SIG-M5 treated with dmso at 0.1 percent for 504 hours (cell line): Measurements from ENCODE around the gene CAPN8.

Experiments used
- DNase-seq: peaks from one replicate; lab custom pipeline; 2025; ENCODE audit not compliant: unreplicated experiment; lab: John Stamatoyannopoulos, UW

The CAPN8 gene

DNA sequence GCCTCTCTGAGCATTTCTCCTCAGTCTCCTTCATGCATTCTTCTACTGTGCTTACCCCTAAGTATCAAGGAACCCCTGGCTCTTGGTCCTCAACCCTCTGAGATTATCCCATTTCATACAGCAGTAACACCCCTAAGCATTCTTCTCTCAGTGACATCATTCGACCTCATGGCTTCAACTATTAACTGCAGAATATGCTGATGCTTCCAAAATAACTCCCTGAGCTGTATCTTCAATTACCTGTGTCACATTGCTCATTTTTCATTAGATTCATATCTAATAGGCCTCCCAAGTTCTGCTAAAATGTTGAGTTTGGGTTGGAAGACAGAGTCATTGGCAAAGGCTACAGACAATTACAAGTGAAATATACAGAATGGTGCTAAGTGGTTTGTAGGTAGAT is 7.5 kb downstream of the CAPN8 start:
- no peak for DNase-seq

DNA sequence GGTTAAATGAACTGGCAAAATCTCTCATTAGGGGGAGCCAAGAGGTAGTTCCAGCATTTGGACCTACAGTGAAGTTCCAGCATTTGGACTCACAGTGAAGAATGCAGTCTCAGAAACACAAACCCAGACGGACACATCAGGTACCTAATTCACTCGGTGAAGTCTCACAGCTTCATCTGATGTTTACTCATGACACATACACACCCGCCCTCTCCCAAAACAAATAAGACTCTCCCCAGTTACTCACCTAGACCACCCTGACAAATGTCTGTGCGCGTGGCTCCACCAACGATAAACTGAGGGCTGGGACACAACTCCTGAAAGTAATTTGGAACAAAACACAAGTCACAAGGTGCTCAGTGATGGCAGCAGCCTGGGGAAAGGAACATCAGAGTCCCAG is 11.4 kb downstream of the CAPN8 start:
- DNase-seq, result no peak

DNA sequence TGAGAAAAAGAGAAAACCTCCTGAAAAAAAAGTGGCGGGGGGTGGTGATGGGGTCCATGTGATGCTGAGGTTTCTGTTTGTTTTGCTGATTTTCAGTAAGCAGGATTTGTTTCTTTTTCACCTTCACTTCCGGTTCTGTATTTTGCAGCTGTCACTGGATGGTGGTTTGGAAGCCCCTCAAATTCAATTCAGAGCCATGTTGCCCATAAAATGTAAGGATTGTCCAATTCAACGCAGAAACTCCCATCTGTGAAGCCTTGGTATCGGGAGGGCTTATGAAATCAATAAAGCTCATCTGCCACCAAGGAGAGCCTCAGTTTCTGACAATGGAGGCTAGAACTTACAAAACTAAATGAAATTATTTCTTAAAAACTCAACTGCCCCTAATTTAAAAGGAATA is 12.1 kb downstream of the CAPN8 start:
- no peak for DNase-seq

DNA sequence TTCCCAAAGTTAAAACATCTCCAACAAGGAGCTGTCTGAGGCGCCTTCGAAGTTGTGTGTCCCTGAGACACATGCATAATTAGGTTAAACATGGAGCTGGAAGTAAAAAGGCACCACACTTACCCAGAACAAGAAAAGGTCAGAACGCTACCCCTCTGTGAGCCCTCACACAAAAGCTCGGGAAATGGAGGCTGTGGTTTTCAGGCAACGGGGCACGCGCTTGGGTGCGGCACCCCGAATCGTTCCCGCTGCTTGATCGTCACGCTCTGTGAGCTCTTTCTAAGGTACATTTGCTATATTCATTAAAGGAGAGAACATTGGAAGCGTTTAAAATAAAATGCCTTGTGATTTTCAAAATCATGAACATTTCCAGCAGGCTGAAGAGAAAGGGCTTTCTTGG is 12.5 kb downstream of the CAPN8 start:
- no peak for DNase-seq

DNA sequence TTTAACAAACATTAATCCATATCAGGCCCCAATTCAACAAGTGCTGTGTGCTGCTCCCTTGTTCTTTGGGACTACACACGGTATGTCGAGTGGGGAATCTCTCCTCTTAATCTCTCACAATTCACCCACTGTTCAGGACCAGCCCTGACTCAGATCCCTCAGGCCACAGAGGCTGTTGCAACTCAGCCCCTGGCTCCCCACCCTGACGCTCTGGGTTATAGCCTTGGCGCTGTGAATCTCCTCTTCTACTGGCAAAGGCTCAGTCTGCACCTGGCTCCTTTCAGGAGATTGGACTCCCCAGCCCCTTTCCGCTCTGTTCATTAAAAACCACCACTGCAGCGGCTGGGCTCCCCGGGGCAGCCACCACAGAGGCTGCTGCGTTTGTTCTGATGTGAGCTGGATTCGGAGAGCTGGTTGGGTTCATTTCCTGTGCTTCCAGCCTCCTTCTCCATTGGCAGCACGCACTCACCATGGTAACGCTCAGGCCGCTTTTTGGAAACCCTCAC is 13.0 kb downstream of the CAPN8 start:
- no peak for DNase-seq

DNA sequence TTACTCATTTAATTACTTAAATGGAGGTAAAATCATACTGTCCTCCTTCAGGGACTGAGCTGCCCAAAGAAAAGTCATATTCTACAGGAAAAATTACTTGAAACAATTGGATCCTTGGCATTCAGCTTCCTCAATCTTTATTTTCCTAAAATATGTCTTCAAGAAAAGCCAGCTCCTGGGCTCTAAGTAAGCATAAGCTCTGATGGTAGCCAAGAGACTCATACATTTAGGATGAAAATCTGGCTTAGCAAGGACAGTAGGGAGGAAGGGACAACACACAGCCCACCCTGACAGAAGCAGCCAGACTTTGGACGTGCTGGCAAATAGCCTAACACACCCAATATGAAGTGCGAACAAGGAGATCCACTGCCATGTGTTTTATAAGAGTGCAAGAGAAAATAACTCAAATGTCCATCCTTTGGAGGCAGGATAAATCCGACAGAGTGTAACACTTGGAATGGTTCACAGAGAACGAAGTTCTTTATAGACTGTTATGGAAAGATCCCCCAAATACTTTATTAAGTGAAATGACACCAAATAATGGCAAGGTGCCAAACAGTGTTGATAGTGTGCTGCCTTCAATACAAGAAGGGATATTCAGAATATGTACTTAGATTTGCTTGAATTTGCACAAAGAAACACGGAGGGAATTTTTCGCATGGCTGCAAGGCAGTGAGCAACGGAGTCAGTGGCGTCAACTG is 14.1 kb downstream of the CAPN8 start:
- DNase-seq, result no peak

DNA sequence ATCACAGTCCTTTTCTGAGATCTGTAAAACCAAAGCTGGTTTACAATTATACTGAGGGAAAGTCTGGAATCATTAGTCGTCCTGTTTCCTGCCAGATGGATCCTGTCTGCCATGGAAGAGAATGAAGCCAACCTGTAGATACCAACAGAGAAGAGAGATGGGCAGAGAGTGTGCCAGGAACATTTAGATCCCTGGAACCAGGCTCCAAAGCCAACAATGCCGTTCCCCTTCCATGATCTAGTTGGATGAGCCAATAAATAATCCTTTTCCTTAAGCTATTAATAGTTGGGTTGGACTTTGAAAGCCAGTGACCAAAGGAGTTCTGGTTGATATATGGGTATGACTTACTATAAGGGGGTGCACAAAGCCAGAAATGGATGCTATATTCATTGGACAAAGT is 15.0 kb downstream of the CAPN8 start:
- no peak for DNase-seq

DNA sequence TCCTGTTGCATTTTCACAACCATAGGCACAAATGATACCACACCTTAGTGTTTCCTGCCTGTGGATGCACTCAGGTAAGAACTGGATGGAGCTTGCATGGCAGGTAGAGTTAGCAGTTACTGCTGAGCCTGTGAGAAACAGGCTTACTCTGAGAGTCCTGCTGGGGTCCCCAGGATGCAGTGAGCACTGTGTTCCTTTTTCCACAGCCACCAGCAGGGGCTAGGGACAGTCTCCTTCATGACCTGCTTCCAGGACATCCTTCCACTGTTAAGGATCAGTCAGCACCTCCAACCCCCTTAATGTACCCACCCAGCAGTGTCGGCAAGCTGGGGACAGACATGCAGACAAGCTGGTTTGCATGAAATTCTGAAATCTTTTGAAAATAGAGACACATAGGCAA is 16.3 kb downstream of the CAPN8 start:
- no peak for DNase-seq

DNA sequence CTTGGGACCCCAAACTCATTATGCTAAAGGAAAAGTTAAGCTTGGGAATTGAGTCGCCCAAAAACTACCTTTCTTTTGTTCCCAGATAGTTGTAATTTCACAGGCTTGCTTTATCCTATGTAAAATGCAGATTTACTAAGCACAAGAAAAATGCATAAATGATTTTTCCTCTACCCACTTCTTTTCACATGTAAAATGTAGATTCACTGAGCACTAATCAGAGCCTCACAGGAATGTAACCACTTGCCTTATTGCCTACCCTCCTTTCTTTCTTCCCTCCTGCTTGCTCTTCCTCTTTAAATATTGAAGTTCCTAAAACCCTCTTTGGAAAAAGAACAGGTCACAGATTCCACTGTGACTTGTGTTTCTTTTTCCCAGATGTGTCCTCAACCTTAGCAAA is 18.3 kb downstream of the CAPN8 start:
- no peak for DNase-seq

DNA sequence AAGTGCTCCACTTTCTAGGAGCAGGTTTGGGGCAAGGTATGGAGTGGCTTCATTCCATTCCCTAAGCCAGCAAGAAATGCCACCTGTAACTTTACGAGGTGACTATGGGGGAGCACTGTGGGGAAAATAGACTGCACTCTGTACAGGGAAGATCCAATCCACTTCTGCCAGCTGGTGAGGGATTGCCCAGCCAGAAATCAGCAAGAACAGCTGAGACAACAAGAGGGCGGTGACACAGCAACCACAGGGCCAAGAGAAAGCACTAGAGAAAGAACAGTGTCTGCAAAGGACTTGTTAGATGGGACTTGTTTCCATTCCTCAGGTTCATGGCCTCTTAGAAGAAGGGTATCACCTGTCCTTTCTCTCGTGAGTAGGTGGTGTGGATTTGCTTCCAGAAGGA is 19.6 kb downstream of the CAPN8 start:
- no peak for DNase-seq

DNA sequence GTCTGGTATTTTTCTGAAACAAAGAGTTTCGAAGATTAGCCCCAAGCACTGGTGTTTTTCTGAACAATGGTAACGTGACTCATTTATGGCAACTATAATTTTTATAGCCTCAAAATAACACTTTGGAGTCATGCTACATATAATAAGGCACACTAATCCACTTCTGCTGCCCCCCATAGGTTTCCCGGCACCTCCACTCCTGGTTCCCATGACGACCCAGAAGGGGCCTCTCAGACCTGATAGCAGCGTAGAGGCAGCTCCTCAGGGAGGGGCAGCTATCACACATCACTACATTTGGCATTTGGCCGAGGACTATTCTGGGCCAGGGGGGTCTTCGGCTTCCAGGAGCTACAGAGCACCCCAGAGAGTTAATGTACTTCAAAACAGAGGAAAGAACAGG is 23.3 kb downstream of the CAPN8 start:
- no peak for DNase-seq

DNA sequence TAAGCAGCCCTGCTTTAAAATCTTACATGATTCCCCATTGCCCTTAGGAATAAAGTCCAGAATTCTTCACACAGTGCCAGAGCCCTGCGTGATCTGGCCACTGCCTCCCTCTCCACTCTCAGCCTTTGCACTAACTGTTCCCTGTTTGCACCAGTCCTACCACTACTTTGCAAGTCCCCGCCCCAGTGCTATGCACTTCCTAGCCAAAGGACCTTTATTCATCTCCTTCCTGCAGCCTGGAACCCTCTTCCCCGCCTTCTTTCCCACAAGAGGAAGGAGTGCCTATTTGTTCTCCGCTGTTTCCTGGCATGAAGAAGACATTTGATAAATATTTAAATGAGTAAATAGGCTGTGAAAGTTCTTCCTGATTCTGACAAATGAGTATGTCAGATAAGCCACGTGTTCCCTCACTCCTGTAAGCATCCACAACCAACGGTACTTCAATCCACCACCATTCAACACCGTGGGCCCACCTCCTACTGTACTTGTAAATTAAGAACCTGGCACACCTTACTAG is 23.9 kb downstream of the CAPN8 start:
- DNase-seq, result no peak

DNA sequence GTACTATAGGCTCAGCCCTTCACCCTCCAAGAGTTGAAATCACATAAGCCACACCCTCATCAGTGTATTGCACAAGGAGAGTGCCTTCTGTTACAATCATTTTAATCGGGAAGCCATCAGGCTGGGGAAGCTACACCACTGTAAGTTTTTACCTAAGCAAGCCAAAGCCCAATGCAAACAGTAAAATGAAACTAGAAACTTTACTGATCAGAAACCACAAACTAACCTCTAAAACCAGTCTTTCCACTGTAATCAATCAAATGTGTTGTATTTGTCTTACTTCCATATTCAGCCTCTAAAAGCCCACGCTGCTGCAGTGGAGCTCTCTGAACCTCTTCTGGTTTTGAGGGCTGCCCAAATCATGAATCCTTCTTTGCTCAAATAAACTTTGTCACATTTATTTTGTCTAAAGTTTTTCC is 26.2 kb downstream of the CAPN8 start:
- peak; percentile 55 for DNase-seq

DNA sequence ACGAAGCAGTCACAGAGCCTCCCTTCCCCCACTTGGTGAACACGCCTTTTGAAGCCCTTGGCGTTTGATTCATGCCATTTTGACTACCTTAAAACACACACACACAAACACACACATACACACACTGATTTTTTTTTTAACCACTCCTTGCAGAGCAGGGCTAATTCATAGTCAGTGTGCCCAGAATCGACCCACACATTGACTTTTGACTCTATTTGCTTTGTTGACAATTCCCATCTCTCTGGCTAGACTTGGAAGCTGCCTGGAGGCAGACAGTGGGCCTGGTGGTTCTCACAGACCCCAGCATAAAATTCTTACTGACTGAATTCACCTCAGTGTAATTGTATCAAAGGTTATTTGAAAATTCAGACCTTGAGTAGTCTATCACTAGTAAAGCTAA is 30.3 kb downstream of the CAPN8 start:
- no peak for DNase-seq

DNA sequence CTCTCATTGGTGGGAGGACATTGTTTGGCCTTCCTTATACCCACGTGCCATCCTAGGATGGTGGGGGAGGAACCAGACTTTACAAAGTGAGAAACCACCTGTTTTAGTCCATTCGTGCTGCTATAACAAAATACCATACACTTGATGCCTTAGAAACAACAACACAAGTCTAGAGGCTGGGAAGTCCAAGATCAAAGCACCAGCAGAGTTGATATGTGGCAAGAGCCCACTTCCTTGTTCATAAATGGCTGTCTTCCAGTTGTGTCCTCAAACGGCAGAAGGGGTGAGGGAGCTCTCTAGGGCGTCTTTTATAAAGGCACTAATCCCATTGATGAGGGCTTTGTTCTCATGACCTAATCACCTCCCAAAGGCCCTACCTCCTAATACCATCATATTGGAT is 31.1 kb downstream of the CAPN8 start:
- DNase-seq, result no peak

DNA sequence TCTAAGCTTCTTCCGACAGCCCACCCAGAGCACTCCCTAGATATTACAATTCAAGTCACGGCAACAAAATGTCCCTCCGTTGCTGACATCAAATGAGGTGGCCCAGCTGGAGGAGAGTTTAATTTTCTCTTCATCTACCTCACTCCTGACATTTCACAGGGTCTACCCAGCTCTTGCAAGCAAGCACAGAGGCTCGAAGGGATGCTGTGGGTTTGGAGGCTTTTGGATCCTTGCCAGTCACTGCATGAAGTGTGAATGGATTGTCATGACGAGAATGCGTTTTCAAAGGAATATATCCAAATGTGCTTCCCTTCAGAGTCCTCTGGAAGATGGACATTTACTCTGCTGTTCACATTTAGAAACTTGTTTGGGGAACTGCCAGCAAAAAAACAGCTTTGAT is 33.5 kb downstream of the CAPN8 start:
- no peak for DNase-seq

DNA sequence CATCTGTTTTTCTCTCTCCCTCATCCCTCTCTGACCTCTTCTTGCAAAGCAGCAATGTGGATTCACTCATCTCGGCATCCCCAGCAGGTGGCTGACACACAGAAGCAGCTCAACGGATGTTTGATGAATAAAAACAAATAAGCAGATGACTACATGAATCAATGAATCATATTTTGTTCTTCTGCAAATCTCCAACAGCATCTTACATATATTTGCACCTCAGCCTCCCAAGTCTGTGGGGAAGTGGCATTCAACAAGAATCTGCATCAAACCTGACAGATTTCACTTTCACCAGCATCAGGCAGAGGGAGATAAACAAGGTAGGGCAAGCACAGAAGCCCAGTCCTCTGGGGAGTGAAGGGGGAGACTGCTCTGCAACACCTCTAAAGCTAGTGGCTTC is 34.0 kb downstream of the CAPN8 start:
- no peak for DNase-seq

DNA sequence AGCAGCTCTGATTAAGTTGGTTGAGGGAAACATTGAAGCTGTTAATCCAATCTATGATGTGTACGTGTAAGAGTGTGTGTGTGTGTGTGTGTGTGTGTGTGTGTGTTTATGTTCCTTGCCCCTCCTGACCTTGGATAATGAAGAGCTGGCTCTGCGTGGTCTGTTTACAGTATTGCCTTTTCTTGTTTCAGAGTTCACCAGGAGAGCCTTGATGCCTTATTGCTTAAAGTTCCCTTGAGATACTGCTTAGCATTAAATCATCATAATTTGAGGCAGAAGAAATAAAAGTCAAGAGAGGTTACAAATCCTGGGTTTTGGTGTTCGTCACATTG is 36.4 kb downstream of the CAPN8 start:
- no peak for DNase-seq

DNA sequence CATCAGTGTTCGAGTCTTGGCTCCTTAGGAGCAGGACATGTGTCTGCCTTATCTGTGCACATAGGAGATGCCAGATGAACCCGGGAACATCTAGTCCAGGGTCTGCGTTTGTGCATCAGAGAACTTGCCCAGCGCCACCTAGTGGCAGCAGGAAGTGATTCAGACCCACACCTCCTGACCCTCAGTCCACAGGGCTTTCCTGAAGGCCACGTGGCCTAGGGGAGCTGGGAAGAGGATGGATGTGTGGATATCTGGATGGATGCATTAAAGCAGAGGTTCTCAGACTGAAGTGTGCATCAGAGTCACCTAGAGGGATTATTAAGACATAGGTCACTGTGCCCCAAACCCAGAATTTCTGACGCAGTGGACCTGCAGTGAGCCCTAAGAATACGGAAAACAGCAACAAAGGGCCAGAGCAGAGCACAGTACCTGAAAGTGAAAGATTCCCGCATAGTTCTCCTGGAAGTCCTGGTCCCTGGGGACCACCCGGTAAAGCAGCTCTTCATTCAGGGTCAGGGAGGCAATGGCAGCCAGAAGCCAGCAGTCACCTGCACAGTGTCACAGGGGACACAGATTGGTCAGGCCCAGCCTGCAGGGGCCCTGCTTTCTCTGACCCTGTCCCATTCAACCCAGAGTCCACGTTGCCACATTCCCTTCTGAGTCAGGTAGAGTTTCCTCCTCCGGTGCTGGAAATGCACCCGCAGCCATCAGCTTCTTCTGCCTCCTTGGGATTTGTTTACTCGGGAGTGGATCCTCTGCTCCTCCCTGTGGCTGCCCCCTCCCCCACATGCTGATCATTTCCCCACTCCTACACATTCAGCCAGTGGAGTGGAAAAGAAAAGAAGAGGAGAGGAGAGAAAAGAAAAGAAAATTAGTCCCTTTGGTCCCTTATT is 37.0 kb downstream of the CAPN8 start:
- no peak for DNase-seq

DNA sequence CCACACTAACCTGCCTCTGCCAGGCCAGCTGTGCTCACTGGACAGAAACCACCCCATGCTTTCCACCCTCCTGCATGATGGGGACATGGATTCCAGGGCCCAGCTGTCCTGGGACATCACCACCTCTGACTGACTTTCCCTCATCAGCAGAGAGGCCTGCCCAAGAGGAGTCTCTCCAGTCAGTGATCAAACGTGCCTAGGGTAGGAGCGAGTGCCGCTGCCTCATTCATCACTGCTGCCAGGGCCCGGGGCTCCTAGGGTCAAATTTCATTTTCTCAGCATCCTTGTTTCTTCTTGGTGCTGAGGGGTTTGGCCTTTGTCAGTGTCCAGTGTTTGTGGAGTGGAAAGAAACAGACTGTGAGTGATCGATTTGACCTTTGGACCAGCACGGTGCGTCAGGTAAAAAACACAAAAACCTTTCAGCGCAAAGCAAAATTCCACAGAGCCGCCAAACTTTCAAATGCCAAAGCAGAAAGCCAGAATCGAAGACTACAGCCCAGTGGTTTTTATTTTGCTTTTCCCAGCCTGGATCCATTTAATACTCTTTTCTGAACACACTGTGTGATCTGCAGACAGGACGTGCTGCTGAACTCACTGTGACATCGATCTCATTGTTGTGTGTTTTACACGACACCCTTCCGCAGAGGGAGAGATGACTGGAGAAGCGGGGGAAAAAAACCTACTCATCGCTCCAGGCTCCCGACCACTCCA is 43.2 kb downstream of the CAPN8 start:
- DNase-seq, result no peak

DNA sequence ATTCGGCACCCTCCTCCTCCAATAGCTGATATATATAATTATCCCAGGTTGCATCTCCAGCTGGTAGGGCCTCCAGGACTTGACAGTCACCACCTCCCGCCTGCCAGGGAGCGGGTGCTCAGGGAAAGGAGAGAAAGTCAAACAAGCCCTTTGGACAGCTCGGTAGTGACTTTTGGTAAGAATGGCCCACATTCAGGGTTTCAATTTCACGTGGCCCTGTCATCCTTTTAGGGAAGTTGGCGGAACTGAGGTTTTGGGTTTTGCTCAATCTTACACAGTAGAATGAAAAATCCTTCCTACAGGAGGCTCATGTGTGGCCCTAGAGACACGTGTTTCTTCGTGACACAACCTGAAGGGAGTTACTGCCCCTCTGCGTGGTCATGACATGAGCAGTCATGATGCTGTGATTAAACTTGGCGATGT is 44.2 kb downstream of the CAPN8 start:
- DNase-seq, result peak; percentile 92
